ENCODE data around the gene LENG1. TPM values are rescaled to one million over a fixed set of nuclear protein-coding genes. Genes with fewer than 3 reads are reported as not detected.

LENG1 gene
- total RNA-seq, 1 donor from 2014 or later, result 2.7 TPM

DNA sequence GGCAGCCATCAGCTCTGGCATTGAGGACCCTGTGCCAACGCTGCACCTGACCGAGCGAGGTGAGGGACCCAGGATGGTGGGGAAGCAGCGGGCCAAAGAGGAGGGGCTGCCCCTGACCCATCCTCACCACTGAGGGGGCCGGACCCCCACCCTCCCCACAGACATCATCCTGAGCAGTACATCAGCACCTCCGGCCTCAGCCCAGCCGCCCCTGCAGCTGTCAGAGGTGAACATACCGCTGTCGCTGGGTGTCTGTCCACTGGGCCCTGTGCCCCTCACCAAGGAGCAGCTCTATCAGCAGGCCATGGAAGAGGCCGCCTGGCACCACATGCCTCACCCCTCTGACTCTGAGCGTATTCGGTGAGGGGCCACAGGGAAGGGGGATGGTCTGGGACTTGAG is 7.3 kb downstream of the LENG1 start:
- Mint-ChIP-seq H3K27me3 (ENCODE audit: insufficient read depth, low read depth) (peaks cover 4% of the 10 kb centered on the region), H3K36me3 (peaks cover 37% of the 10 kb centered on the region), H3K27ac (no peak overlapping the region), H3K4me3 (no peak overlapping the region), H3K4me1 (peaks cover 2% of the 10 kb centered on the region), H3K9me3 (no peaks in the 10 kb centered on the region)
- H3K79me2 ChIP-seq (ENCODE audit: low read depth), result no peaks in the 10 kb centered on the region
- H3K27me3 ChIP-seq, result no peaks in the 10 kb centered on the region
- H3K4me3 ChIP-seq, result no peak overlapping the region
- peaks cover 30% of the 10 kb centered on the region for H3F3A ChIP-seq (ENCODE audit: low read depth)
- no peaks in the 10 kb centered on the region for H3K4me1 ChIP-seq
- no peaks in the 10 kb centered on the region for H3K9me3 ChIP-seq (ENCODE audit: low read depth)
- H3K27ac ChIP-seq, result no peak overlapping the region
- TF ChIP-seq EZH2 (IDR thresholded peaks at IDR 0.05), result no peak
- TF ChIP-seq, protein P1, sequence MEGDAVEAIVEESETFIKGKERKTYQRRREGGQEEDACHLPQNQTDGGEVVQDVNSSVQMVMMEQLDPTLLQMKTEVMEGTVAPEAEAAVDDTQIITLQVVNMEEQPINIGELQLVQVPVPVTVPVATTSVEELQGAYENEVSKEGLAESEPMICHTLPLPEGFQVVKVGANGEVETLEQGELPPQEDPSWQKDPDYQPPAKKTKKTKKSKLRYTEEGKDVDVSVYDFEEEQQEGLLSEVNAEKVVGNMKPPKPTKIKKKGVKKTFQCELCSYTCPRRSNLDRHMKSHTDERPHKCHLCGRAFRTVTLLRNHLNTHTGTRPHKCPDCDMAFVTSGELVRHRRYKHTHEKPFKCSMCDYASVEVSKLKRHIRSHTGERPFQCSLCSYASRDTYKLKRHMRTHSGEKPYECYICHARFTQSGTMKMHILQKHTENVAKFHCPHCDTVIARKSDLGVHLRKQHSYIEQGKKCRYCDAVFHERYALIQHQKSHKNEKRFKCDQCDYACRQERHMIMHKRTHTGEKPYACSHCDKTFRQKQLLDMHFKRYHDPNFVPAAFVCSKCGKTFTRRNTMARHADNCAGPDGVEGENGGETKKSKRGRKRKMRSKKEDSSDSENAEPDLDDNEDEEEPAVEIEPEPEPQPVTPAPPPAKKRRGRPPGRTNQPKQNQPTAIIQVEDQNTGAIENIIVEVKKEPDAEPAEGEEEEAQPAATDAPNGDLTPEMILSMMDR (IDR thresholded peaks at IDR 0.05), result no peak
- TF ChIP-seq EZH2phosphoT487 (IDR thresholded peaks at IDR 0.05), result no peak
- H3K4me2 ChIP-seq, result no peak overlapping the region
- no peak overlapping the region for H3K9ac ChIP-seq
- no peaks in the 10 kb centered on the region for H3K36me3 ChIP-seq
- DNase-seq (ENCODE audit: low spot score), result no peak
- peaks cover 33% of the 10 kb centered on the region for H4K20me1 ChIP-seq (ENCODE audit: low read depth)
- H2AFZ ChIP-seq (replicated peaks), result no peak overlapping the region

GRCh38 chr19:54151362-54152035 is 8.0 kb downstream of the LENG1 start:
- DNase-seq (ENCODE audit: low spot score), result no peak
- Histone ChIP-seq H3F3A (ENCODE audit: low read depth) (peaks cover 25% of the 10 kb centered on the region), H3K27me3 (no peaks in the 10 kb centered on the region), H3K9ac (no peak overlapping the region), H3K79me2 (ENCODE audit: low read depth) (no peaks in the 10 kb centered on the region), H3K4me3 (no peak overlapping the region), H3K4me2 (no peak overlapping the region), H3K36me3 (no peaks in the 10 kb centered on the region), H4K20me1 (ENCODE audit: low read depth) (peaks cover 37% of the 10 kb centered on the region), H3K9me3 (ENCODE audit: low read depth) (no peaks in the 10 kb centered on the region), H3K27ac (no peak overlapping the region), H3K4me1 (no peaks in the 10 kb centered on the region), H2AFZ (replicated peaks) (no peak overlapping the region)
- Mint-ChIP-seq H3K4me3 (peak overlapping the region; percentile 13), H3K36me3 (peaks cover 41% of the 10 kb centered on the region), H3K4me1 (peaks cover 2% of the 10 kb centered on the region), H3K27ac (peak overlapping the region; percentile 74), H3K27me3 (ENCODE audit: insufficient read depth, low read depth) (peaks cover 4% of the 10 kb centered on the region), H3K9me3 (no peaks in the 10 kb centered on the region)
- TF ChIP-seq, protein P1 (IDR thresholded peaks at IDR 0.05), result no peak
- no peak for TF ChIP-seq EZH2phosphoT487 (IDR thresholded peaks at IDR 0.05)
- no peak for TF ChIP-seq EZH2 (IDR thresholded peaks at IDR 0.05)

DNA sequence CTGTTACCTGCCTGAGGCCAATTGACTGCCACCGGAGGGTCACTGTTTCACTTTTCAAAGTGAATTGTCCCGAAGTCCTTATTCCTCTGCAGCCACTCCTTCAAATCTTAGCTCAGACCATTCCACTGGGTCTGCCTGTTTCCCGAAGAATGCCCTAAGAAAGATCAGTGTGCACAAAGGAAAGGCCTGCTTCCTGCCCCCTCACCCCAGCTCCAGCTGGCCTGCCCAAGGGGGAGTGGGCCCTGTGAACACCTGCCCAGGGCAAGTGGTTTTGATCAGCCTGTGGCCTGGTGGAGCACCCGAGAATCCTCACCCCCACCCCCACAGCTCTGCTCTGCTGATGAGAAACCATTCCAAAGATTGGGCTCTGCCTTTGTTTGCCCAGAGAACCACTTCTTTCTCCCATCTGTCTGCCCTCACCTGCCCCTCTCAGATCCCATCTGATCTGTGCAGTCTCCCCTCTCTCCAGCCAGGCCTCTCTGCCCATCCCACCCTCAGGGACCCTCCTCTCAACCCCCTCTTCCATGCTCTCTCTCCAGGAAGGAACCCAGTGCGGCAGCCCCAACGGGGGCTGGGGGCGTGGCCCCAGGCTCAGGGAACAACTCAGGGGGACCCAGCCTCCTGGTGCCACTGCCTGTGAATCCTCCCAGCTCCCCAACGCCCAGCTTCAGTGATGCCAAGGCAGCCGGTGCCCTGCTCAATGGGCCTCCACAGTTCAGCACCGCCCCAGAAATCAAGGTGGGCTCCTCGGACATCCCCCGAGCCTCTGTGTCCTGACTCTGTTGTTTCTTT is 10.3 kb downstream of the LENG1 start:
- H3K4me1 Mint-ChIP-seq, result peaks cover 2% of the 10 kb centered on the region
- Histone ChIP-seq H3K9me3 (ENCODE audit: low read depth) (no peaks in the 10 kb centered on the region), H3K9ac (no peak overlapping the region), H4K20me1 (ENCODE audit: low read depth) (peaks cover 27% of the 10 kb centered on the region), H3K36me3 (no peaks in the 10 kb centered on the region), H3K4me1 (no peaks in the 10 kb centered on the region), H3K79me2 (ENCODE audit: low read depth) (no peaks in the 10 kb centered on the region), H2AFZ (replicated peaks) (no peak overlapping the region), H3F3A (ENCODE audit: low read depth) (peaks cover 13% of the 10 kb centered on the region), H3K27ac (no peak overlapping the region), H3K4me3 (no peak overlapping the region), H3K27me3 (no peaks in the 10 kb centered on the region), H3K4me2 (no peak overlapping the region)
- TF ChIP-seq, protein P1 (IDR thresholded peaks at IDR 0.05), result no peak
- TF ChIP-seq EZH2phosphoT487 (IDR thresholded peaks at IDR 0.05) (no peak), EZH2 (IDR thresholded peaks at IDR 0.05) (no peak)
- no peak for DNase-seq (ENCODE audit: low spot score)
- peaks cover 47% of the 10 kb centered on the region for H3K36me3 Mint-ChIP-seq
- H3K27ac Mint-ChIP-seq, result no peak overlapping the region
- H3K27me3 Mint-ChIP-seq (ENCODE audit: insufficient read depth, low read depth), result peaks cover 6% of the 10 kb centered on the region
- H3K4me3 Mint-ChIP-seq, result no peak overlapping the region
- H3K9me3 Mint-ChIP-seq, result no peaks in the 10 kb centered on the region
